Measurements from ENCODE around the gene NCL.
A peak's percentile ranks its signal among the peaks of the same experiment; 100 is the strongest.
"Not testable (repeated sequence)": the region's sequence is repeated elsewhere in the genome, so short reads cannot be mapped to it uniquely, and the experiment has no call there.

Gene NCL

DNA sequence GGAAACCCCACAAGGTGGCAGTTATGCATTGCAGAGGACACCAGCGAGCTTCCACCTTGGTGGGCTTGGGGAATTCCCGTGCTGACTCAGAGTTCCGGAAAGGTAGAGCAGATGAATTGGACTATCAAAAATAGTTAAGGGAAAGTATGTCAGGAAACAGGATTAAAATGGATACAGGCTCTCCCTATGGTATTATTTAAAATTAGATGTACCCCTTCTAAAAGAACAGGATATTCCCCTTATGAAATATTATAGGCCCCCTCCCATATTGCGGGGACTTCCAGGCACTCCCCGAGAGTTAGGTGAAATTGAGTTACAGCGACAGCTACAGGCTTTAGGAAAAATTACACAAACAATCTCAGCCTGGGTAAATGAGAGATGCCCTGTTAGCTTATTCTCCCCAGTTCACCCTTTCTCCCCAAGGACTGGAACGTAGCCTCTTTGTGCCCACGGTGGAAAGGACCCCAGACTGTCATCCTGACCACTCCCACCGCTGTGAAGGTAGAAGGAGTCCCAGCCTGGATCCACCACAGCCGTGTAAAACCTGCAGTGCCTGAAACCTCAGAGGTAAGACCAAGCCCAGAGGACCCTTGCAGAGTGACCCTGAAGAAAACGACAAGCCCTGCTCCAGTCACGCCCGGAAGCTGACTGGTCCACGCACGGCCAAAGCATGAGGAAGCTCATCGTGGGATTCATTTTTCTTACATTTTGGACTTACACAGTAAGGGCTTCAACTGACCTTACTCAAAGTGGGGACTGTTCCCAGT lies 58.5 kb downstream of the NCL start:
- DNase-seq (ENCODE audit: low read depth); H3K4me3 ChIP-seq (ENCODE audit: low read length): not testable (repeated sequence)
- TF ChIP-seq, protein P1, sequence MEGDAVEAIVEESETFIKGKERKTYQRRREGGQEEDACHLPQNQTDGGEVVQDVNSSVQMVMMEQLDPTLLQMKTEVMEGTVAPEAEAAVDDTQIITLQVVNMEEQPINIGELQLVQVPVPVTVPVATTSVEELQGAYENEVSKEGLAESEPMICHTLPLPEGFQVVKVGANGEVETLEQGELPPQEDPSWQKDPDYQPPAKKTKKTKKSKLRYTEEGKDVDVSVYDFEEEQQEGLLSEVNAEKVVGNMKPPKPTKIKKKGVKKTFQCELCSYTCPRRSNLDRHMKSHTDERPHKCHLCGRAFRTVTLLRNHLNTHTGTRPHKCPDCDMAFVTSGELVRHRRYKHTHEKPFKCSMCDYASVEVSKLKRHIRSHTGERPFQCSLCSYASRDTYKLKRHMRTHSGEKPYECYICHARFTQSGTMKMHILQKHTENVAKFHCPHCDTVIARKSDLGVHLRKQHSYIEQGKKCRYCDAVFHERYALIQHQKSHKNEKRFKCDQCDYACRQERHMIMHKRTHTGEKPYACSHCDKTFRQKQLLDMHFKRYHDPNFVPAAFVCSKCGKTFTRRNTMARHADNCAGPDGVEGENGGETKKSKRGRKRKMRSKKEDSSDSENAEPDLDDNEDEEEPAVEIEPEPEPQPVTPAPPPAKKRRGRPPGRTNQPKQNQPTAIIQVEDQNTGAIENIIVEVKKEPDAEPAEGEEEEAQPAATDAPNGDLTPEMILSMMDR (IDR thresholded peaks at IDR 0.05; ENCODE audit: insufficient read depth, low read depth, low read length, missing control alignments): peak; percentile 39

DNA sequence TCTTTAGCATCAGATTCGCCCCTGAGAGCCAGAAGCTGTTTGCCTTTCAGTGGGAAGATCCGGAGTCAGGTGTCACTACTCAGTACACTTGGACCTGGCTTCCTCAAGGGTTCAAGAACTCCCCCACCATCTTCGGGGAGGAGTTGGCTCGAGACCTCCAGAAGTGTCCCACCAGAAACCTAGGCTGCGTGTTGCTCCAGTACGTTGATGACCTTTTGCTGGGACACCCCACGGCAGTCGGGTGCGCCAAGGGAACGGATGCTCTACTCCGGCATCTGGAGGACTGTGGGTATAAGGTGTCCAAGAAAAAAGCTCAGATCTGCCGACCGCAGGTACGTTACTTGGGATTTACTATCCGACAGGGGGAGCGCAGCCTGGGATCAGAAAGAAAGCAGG lies 60.1 kb downstream of the NCL start:
- H3K4me3 ChIP-seq (ENCODE audit: low read length); DNase-seq (ENCODE audit: low read depth): not testable (repeated sequence)
